Stimulated activated CD4-positive, alpha-beta T cell treated with anti-CD3 and anti-CD28 coated beads, Interleukin-1b, Interleukin-23, amount 100 ng/mL, for 48 hours (primary cell): Measurements from ENCODE around the gene SLC27A2.
"Not testable (repeated sequence)": the region's sequence is repeated elsewhere in the genome, so short reads cannot be mapped to it uniquely, and the experiment has no call there.

Source experiments
- DNase-seq: peaks from one replicate; pipeline ENCODE4 v3.0.0-alpha.2; 2020

SLC27A2 gene

GRCh38 chr15:50181969-50182218 is at the start of gene SLC27A2:
Gene SLC27A2 (plus strand): TSS chr15:50182196. CDS start chr15:50182428, 232 bp downstream.
- DNase-seq, result no peak

- not testable (repeated sequence) for DNase-seq
Measured at GRCh38 chr15:50132251-50132984, 49.6 kb upstream of the SLC27A2 start.

- DNase-seq, result no peak
Measured at GRCh38 chr15:50134524-50135024, 47.4 kb upstream of the SLC27A2 start.

GRCh38 chr15:50135031-50135551 is 46.9 kb upstream of the SLC27A2 start:
- peak; percentile 66 for DNase-seq

GRCh38 chr15:50137330-50137761 is 44.6 kb upstream of the SLC27A2 start:
- peak; percentile 78 for DNase-seq

- no peak for DNase-seq
Measured at GRCh38 chr15:50137893-50138292, 44.1 kb upstream of the SLC27A2 start.

- no peak for DNase-seq
Measured at GRCh38 chr15:50138391-50138790, 43.6 kb upstream of the SLC27A2 start.

- no peak for DNase-seq
Measured at GRCh38 chr15:50140098-50140497, 41.9 kb upstream of the SLC27A2 start.

GRCh38 chr15:50140983-50141382 is 41.0 kb upstream of the SLC27A2 start:
- DNase-seq, result no peak

GRCh38 chr15:50141856-50142255 is 40.1 kb upstream of the SLC27A2 start:
- no peak for DNase-seq

GRCh38 chr15:50143255-50143860 is 38.6 kb upstream of the SLC27A2 start:
- DNase-seq, result no peak

GRCh38 chr15:50144341-50145120 is 37.5 kb upstream of the SLC27A2 start:
- DNase-seq, result no peak

- no peak for DNase-seq
Measured at GRCh38 chr15:50145451-50145872, 36.5 kb upstream of the SLC27A2 start.

GRCh38 chr15:50146632-50147031 is 35.4 kb upstream of the SLC27A2 start:
- no peak for DNase-seq

- no peak for DNase-seq
Measured at GRCh38 chr15:50148362-50148963, 33.5 kb upstream of the SLC27A2 start.

GRCh38 chr15:50149090-50149489 is 32.9 kb upstream of the SLC27A2 start:
- DNase-seq, result no peak

GRCh38 chr15:50150349-50150748 is 31.6 kb upstream of the SLC27A2 start:
- no peak for DNase-seq

- no peak for DNase-seq
Measured at GRCh38 chr15:50150851-50151250, 31.1 kb upstream of the SLC27A2 start.

GRCh38 chr15:50151476-50151875 is 30.5 kb upstream of the SLC27A2 start:
- no peak for DNase-seq

- not testable (repeated sequence) for DNase-seq
Measured at GRCh38 chr15:50158236-50158635, 23.8 kb upstream of the SLC27A2 start.

- no peak for DNase-seq
Measured at GRCh38 chr15:50162969-50163718, 18.9 kb upstream of the SLC27A2 start.

GRCh38 chr15:50163719-50164410 is 18.1 kb upstream of the SLC27A2 start:
- DNase-seq, result no peak
